ENCODE measurements around the gene LRRC70.

LRRC70 gene

GRCh38 chr5:62588668-62589067 is 10.0 kb downstream of the LRRC70 start:
- H3K36me3 ChIP-seq: no peaks in the 10 kb centered on the region
- no peaks in the 10 kb centered on the region for H3K27me3 ChIP-seq
- no peak overlapping the region for H3K27ac ChIP-seq
- H3K4me3 ChIP-seq (ENCODE audit: low read depth in 1 of 2, low read length in 1 of 2): no peak overlapping the region
- peaks cover 26 to 35% of the 10 kb centered on the region in 2 experiments for H3K4me1 ChIP-seq (ENCODE audit: control insufficient read depth in 1 of 2, insufficient read depth in 1 of 2, low read depth in 1 of 2, low read length in 1 of 2)
- H3K9me3 ChIP-seq: no peaks in the 10 kb centered on the region
- no peak for TF ChIP-seq CTCF (IDR thresholded peaks at IDR 0.05)

GRCh38 chr5:62589504-62589903 is 10.9 kb downstream of the LRRC70 start:
- no peak for TF ChIP-seq CTCF (IDR thresholded peaks at IDR 0.05)
- H3K9me3 ChIP-seq: no peaks in the 10 kb centered on the region
- H3K36me3 ChIP-seq: no peaks in the 10 kb centered on the region
- H3K4me1 ChIP-seq (ENCODE audit: control insufficient read depth in 1 of 2, insufficient read depth in 1 of 2, low read depth in 1 of 2, low read length in 1 of 2): peaks cover 23 to 34% of the 10 kb centered on the region in 2 experiments
- H3K27ac ChIP-seq: no peak overlapping the region
- no peaks in the 10 kb centered on the region for H3K27me3 ChIP-seq
- no peak overlapping the region for H3K4me3 ChIP-seq (ENCODE audit: low read depth in 1 of 2, low read length in 1 of 2)

DNA sequence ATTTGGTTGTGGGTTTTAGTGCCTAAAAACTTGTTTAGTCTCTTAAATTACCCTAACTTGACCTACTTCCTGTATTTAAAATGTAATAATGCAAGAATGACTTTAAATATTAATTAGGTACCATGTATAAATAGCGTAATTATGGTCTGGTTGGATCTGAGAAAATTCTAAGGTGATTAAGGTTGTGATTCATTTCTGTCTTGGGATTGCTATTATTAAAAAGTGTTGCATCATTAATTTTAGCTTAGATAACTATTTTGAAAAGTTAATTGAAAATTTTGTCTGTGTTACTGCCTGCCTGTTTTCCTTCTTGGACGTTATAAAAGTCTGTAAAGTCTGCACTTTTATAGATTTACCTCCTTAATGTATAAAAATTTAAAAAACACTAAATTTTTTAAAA is 11.8 kb downstream of the LRRC70 start:
- Histone ChIP-seq H3K9me3 (no peaks in the 10 kb centered on the region), H3K27me3 (no peaks in the 10 kb centered on the region), H3K36me3 (no peaks in the 10 kb centered on the region), H3K4me3 (ENCODE audit: low read depth in 1 of 2, low read length in 1 of 2) (no peak overlapping the region), H3K4me1 (ENCODE audit: control insufficient read depth in 1 of 2, insufficient read depth in 1 of 2, low read depth in 1 of 2, low read length in 1 of 2) (peaks cover 20 to 25% of the 10 kb centered on the region in 2 experiments), H3K27ac (no peak overlapping the region)
- TF ChIP-seq CTCF (IDR thresholded peaks at IDR 0.05): no peak

- no peaks in the 10 kb centered on the region for H3K27me3 ChIP-seq
- H3K4me1 ChIP-seq (ENCODE audit: control insufficient read depth in 1 of 2, insufficient read depth in 1 of 2, low read depth in 1 of 2, low read length in 1 of 2): peaks cover 11 to 16% of the 10 kb centered on the region in 2 experiments
- no peaks in the 10 kb centered on the region for H3K9me3 ChIP-seq
- H3K27ac ChIP-seq: peak overlapping the region; percentile 74
- H3K36me3 ChIP-seq: no peaks in the 10 kb centered on the region
- H3K4me3 ChIP-seq (ENCODE audit: low read depth in 1 of 2, low read length in 1 of 2): no peak overlapping the region
- TF ChIP-seq CTCF (IDR thresholded peaks at IDR 0.05): no peak
These were observed 13.9 kb downstream of the LRRC70 start for GRCh38 chr5:62592558-62592957.

GRCh38 chr5:62593331-62593730 is 14.7 kb downstream of the LRRC70 start:
- Histone ChIP-seq H3K27ac (peak overlapping the region; percentile 74), H3K27me3 (no peaks in the 10 kb centered on the region), H3K36me3 (no peaks in the 10 kb centered on the region), H3K4me3 (ENCODE audit: low read depth in 1 of 2, low read length in 1 of 2) (no peak overlapping the region), H3K9me3 (no peaks in the 10 kb centered on the region), H3K4me1 (ENCODE audit: control insufficient read depth in 1 of 2, insufficient read depth in 1 of 2, low read depth in 1 of 2, low read length in 1 of 2) (peaks cover 7 to 9% of the 10 kb centered on the region in 2 experiments)
- no peak for TF ChIP-seq CTCF (IDR thresholded peaks at IDR 0.05)

All from neutrophil (primary cell).